AG09309 (cell line): ENCODE results near the gene PHF3.

Source experiments
- DNase-seq: peaks from one replicate; pipeline ENCODE4 v3.0.0-alpha.2; 2010; ENCODE audit warnings: low read depth
- H3K4me3 ChIP-seq: 2 replicates; pipeline ENCODE4 v1.5.1; 2011; ENCODE audit warnings: mild to moderate bottlenecking, low read depth, low read length, moderate library complexity; ENCODE audit not compliant: control insufficient read depth
- CTCF ChIP-seq: IDR thresholded peaks from 2 replicates; pipeline ENCODE4 v1.5.1; 2011; ENCODE audit warnings: mild to moderate bottlenecking, low read depth, low read length, inconsistent platforms; ENCODE audit not compliant: insufficient read depth, control insufficient read depth; ENCODE audit errors: missing control alignments

PHF3 gene

GRCh38 chr6:63635588-63636517, at the start of gene PHF3:
PHF3 (plus strand) TSS chr6:63635802; CDS start chr6:63646552, 10,750 bp downstream.
- DNase-seq = peak; percentile 49
- peak; percentile 25 for TF ChIP-seq CTCF
- H3K4me3 ChIP-seq = peak within 1 kb of the TSS; percentile 81

GRCh38 chr6:63589952-63590411, 45.6 kb upstream of the PHF3 start:
- DNase-seq = no peak
- no peak for TF ChIP-seq CTCF

GRCh38 chr6:63592886-63593285, 42.7 kb upstream of the PHF3 start:
- no peak for DNase-seq
- no peak overlapping the region for H3K4me3 ChIP-seq
- TF ChIP-seq CTCF = no peak

More at GRCh38 chr6:63589952-63590411, 45.6 kb upstream of the PHF3 start:
- H3K4me3 ChIP-seq = no peak overlapping the region

- no peak for TF ChIP-seq CTCF
- peak overlapping the region; percentile 52 for H3K4me3 ChIP-seq
- DNase-seq = no peak
Observed at GRCh38 chr6:63597141-63598048, 38.2 kb upstream of the PHF3 start.

- H3K4me3 ChIP-seq = peak overlapping the region; percentile 52
- TF ChIP-seq CTCF = peak; percentile 85
- DNase-seq = no peak
Observed at GRCh38 chr6:63598049-63599036, 37.3 kb upstream of the PHF3 start.
